Calu3 (cell line): ENCODE results near the gene ADGRE1. TPM values are rescaled to one million over a fixed set of nuclear protein-coding genes. Genes with fewer than 3 reads are reported as not detected.
A peak's percentile ranks its signal among the peaks of the same experiment; 100 is the strongest.

Experiments
- BruUV-seq: library from RNA; stranded (reverse); fragments of 400-500 nt; replicated peaks from 2 replicates; lab custom pipeline; 2021; lab: Mats Ljungman, UMichigan
- CTCF ChIA-PET: fragments of 300-600 bp; sonication (Branson Sonifier 250); formaldehyde crosslinking; loops from one replicate; lab custom pipeline; 2022; ENCODE audit warnings: antibody characterized with exemption; lab: Charles Lee
- DNase-seq: peaks from one replicate; pipeline ENCODE4 v3.0.0; 2022
- H3K27ac Mint-ChIP-seq: one replicate; pipeline ENCODE4 v1.8.0; 2022; ENCODE audit warnings: mixed read lengths; ENCODE audit not compliant: unreplicated experiment
- H3K27me3 Mint-ChIP-seq: one replicate; pipeline ENCODE4 v1.8.0; 2022; ENCODE audit warnings: mixed read lengths; ENCODE audit not compliant: unreplicated experiment
- H3K36me3 Mint-ChIP-seq: one replicate; pipeline ENCODE4 v1.8.0; 2022; ENCODE audit warnings: mild to moderate bottlenecking, moderate library complexity, mixed read lengths; ENCODE audit not compliant: insufficient read depth, unreplicated experiment
- H3K4me1 Mint-ChIP-seq: one replicate; pipeline ENCODE4 v1.8.0; 2022; ENCODE audit warnings: mild to moderate bottlenecking, low read depth, mixed read lengths; ENCODE audit not compliant: unreplicated experiment
- H3K4me3 Mint-ChIP-seq: one replicate; pipeline ENCODE4 v1.8.0; 2022; ENCODE audit warnings: mild to moderate bottlenecking, low read depth, moderate library complexity, mixed read lengths; ENCODE audit not compliant: unreplicated experiment
- H3K9me3 Mint-ChIP-seq: one replicate; pipeline ENCODE4 v1.8.0; 2022; ENCODE audit warnings: low read depth, mixed read lengths; ENCODE audit not compliant: unreplicated experiment
- CTCF ChIP-seq: fragments of 200-600 bp; IDR thresholded peaks from one replicate; pipeline ENCODE4 v1.8.0; 2022; ENCODE audit warnings: antibody characterized with exemption; ENCODE audit not compliant: unreplicated experiment
- intact Hi-C: fragments of 100-400 bp; cut with micrococcal nuclease; formaldehyde crosslinking; loops from one replicate; pipeline ENCODE4 v1.10.0; 2022; ENCODE audit not compliant: unreplicated experiment
- total RNA-seq: library from RNA; stranded (reverse); gene quantifications from 2 replicates; pipeline ENCODE4 v1.2.3, GENCODE V29; 2022

ADGRE1 gene
- total RNA-seq, 1 experiment from 2014 or later: not detected

DNA sequence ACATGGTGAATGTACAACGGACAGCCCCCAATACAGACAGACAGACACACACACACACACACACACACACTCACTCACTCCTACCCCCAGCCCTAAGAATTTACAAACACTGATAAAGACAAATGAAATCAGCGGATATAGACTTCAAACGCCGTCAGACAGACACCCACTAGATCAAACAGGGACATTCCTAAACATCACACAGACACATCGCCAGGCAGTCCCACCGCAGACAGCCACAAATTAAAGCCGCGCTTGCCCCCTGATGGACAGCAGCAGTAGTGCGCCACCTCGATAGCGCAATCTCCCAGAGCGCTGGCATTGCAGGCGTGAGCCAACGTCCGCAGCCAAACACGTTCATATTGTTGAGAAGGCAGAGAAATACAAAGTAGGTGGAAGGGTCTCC lies 24.7 kb upstream of the ADGRE1 start:
- Mint-ChIP-seq H3K27ac (no peak overlapping the region), H3K36me3 (peaks cover 13% of the 10 kb centered on the region), H3K27me3 (peaks cover 11% of the 10 kb centered on the region), H3K9me3 (no peaks in the 10 kb centered on the region), H3K4me1 (peaks cover 8% of the 10 kb centered on the region), H3K4me3 (peak overlapping the region; percentile 5)
- DNase-seq: peak; percentile 85
- BruUV-seq: no TSS peak
- CTCF ChIA-PET: interaction anchor here (0.6 to 3.7 kb wide), 6 partner anchors 19 to 210 kb away, joined by 3 to 46 read pairs (median 4); partner anchors contain the start of gene GPR108
- peak; percentile 75 for TF ChIP-seq CTCF
- intact Hi-C loops: loop anchor here (1.0 to 2.0 kb wide), 4 partner anchors 62 to 230 kb away; partner anchors contain the start of gene SH2D3A

GRCh38 chr19:6864325-6864940 lies 22.9 kb upstream of the ADGRE1 start:
- TF ChIP-seq CTCF: no peak
- Mint-ChIP-seq H3K4me3 (no peak overlapping the region), H3K27me3 (peaks cover 11% of the 10 kb centered on the region), H3K4me1 (peaks cover 8% of the 10 kb centered on the region), H3K9me3 (no peaks in the 10 kb centered on the region), H3K27ac (no peak overlapping the region), H3K36me3 (peaks cover 13% of the 10 kb centered on the region)
- intact Hi-C loops: no loop called here
- BruUV-seq: no TSS peak
- CTCF ChIA-PET: interaction anchor here (0.5 to 3.7 kb wide), 7 partner anchors 25 to 348 kb away, joined by 3 to 46 read pairs (median 5); partner anchors contain the start of genes GPR108 and SH2D3A
- DNase-seq: no peak

GRCh38 chr19:6865849-6866248 lies 21.5 kb upstream of the ADGRE1 start:
- CTCF ChIA-PET: interaction anchor here (0.6 to 0.7 kb wide), 2 partner anchors 709 to 937 kb away, joined by 3 to 4 read pairs; no protein-coding TSS in a partner anchor
- TF ChIP-seq CTCF: no peak
- peaks cover 13% of the 10 kb centered on the region for H3K36me3 Mint-ChIP-seq
- H3K4me3 Mint-ChIP-seq: no peak overlapping the region
- H3K9me3 Mint-ChIP-seq: no peaks in the 10 kb centered on the region
- no peak overlapping the region for H3K27ac Mint-ChIP-seq
- DNase-seq: no peak
- intact Hi-C loops: no loop called here
- H3K27me3 Mint-ChIP-seq: peaks cover 11% of the 10 kb centered on the region
- H3K4me1 Mint-ChIP-seq: peaks cover 8% of the 10 kb centered on the region
- BruUV-seq: no TSS peak

GRCh38 chr19:6866741-6867151 lies 20.6 kb upstream of the ADGRE1 start:
- no TSS peak for BruUV-seq
- peaks cover 13% of the 10 kb centered on the region for H3K36me3 Mint-ChIP-seq
- no peak overlapping the region for H3K27ac Mint-ChIP-seq
- intact Hi-C loops: no loop called here
- no peaks in the 10 kb centered on the region for H3K9me3 Mint-ChIP-seq
- TF ChIP-seq CTCF: no peak
- H3K4me1 Mint-ChIP-seq: peaks cover 8% of the 10 kb centered on the region
- CTCF ChIA-PET: no interaction called here
- no peak for DNase-seq
- H3K27me3 Mint-ChIP-seq: peaks cover 11% of the 10 kb centered on the region
- no peak overlapping the region for H3K4me3 Mint-ChIP-seq
